ENCODE measurements around the gene PSD4. TPM values are rescaled to one million over a fixed set of nuclear protein-coding genes. Genes with fewer than 3 reads are reported as not detected.

The PSD4 gene
- total and polyA plus RNA-seq, 2 experiments from 2014 or later: 15.1 to 26.5 TPM

- peak; percentile 60 for DNase-seq (ENCODE audit: low spot score)
- Histone ChIP-seq H3K4me3 (no peak overlapping the region), H3K27ac (peak overlapping the region; percentile 85), H4K20me1 (ENCODE audit: insufficient read depth, poor library complexity, severe bottlenecking) (no peaks in the 10 kb centered on the region), H3K4me1 (ENCODE audit: insufficient read depth) (peaks cover 16% of the 10 kb centered on the region), H2AFZ (no peak overlapping the region), H3K9me3 (ENCODE audit: low read depth) (no peaks in the 10 kb centered on the region), H3K27me3 (no peaks in the 10 kb centered on the region), H3K79me2 (no peaks in the 10 kb centered on the region), H3K36me3 (replicated peaks; ENCODE audit: insufficient read depth, low read depth) (no peaks in the 10 kb centered on the region), H3K4me2 (peak overlapping the region; percentile 17), H3K9me2 (replicated peaks; ENCODE audit: insufficient read depth) (no peaks in the 10 kb centered on the region)
- TF ChIP-seq CTCF (IDR thresholded peaks at IDR 0.05; ENCODE audit: poor library complexity) (no peak), EZH2 (IDR thresholded peaks at IDR 0.05; ENCODE audit: borderline replicate concordance) (no peak), EZH2phosphoT487 (IDR thresholded peaks at IDR 0.05; ENCODE audit: low read depth, severe bottlenecking, unreplicated experiment) (no peak)
- WGBS (ENCODE audit: low lambda C conversion rate, missing lambda C conversion rate): 53% methylated on average over 15 of the region's 15 CpGs
Measured at GRCh38 chr2:113240150-113240914, 66.6 kb downstream of the PSD4 start.

DNA sequence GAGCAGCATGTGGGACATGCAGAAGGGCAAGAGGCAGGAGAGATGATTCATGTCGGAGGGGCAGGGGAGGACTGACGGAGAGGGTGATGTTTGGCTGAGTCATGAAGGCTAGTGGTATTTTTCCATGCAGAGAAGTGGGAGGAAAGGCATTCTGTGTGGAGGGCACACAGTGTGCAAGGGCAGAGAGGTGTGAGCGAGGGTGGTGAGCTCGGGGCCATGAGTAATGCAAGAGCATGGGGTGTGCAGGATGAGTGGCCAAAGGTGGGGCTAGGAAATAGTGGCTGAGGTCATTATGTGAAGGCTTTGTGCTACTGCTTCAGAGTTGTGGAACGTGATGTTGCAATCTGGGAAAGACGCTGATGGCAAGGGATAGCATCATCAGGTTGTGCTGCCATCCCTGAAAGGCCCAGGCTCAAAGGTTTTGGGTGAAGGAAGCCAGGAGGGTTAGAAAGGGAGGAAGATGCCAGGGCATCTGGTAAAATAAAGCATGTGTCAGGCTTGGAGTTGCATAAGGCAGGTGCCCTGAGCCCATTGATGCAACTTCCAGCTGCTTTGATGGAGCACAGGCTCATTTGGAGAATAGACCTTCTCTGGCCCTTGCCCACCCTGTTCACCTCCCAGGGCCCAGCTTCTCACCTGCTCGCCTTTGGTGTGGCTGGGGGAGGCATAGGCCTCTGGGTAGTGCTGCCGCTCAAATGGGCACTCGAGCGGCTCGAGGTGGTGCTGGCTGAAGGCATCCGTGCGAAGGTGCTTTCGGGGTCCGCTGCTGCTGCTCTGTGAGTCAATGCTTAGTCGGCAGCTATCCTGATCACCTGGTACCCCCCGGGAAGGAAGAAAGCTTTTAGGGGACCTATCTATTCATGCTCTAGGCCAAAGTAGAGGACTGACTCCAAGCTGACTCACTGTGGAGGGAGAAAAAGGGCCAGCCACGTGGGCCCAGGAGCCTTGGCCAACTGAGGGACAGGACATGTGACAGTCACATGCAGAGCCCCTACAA, 67.4 kb downstream of the PSD4 start:
- Histone ChIP-seq H3K4me2 (no peak overlapping the region), H3K36me3 (replicated peaks; ENCODE audit: insufficient read depth, low read depth) (no peaks in the 10 kb centered on the region), H2AFZ (no peak overlapping the region), H3K27ac (peak overlapping the region; percentile 91), H3K4me1 (ENCODE audit: insufficient read depth) (peaks cover 16% of the 10 kb centered on the region), H3K27me3 (no peaks in the 10 kb centered on the region), H3K9me3 (ENCODE audit: low read depth) (no peaks in the 10 kb centered on the region), H3K79me2 (no peaks in the 10 kb centered on the region), H3K4me3 (no peak overlapping the region), H3K9me2 (replicated peaks; ENCODE audit: insufficient read depth) (no peaks in the 10 kb centered on the region), H4K20me1 (ENCODE audit: insufficient read depth, poor library complexity, severe bottlenecking) (no peaks in the 10 kb centered on the region)
- DNase-seq (ENCODE audit: low spot score): peak; percentile 90
- 70% methylated on average over 18 of the region's 18 CpGs for WGBS (ENCODE audit: low lambda C conversion rate, missing lambda C conversion rate)
- TF ChIP-seq EZH2 (IDR thresholded peaks at IDR 0.05; ENCODE audit: borderline replicate concordance) (no peak), EZH2phosphoT487 (IDR thresholded peaks at IDR 0.05; ENCODE audit: low read depth, severe bottlenecking, unreplicated experiment) (no peak), CTCF (IDR thresholded peaks at IDR 0.05; ENCODE audit: poor library complexity) (no peak)

- no peak for TF ChIP-seq EZH2 (IDR thresholded peaks at IDR 0.05; ENCODE audit: borderline replicate concordance)
- no peak for TF ChIP-seq EZH2phosphoT487 (IDR thresholded peaks at IDR 0.05; ENCODE audit: low read depth, severe bottlenecking, unreplicated experiment)
- TF ChIP-seq CTCF (IDR thresholded peaks at IDR 0.05; ENCODE audit: poor library complexity): no peak
- WGBS (ENCODE audit: low lambda C conversion rate, missing lambda C conversion rate): 91% methylated on average over 6 of the region's 6 CpGs
- H3K4me2 ChIP-seq: no peak overlapping the region
- H3K4me1 ChIP-seq (ENCODE audit: insufficient read depth): peaks cover 16% of the 10 kb centered on the region
- no peaks in the 10 kb centered on the region for H3K79me2 ChIP-seq
- no peak overlapping the region for H2AFZ ChIP-seq
- H3K9me3 ChIP-seq (ENCODE audit: low read depth): no peaks in the 10 kb centered on the region
- no peaks in the 10 kb centered on the region for H3K9me2 ChIP-seq (replicated peaks; ENCODE audit: insufficient read depth)
- no peaks in the 10 kb centered on the region for H4K20me1 ChIP-seq (ENCODE audit: insufficient read depth, poor library complexity, severe bottlenecking)
- H3K4me3 ChIP-seq: no peak overlapping the region
- H3K27me3 ChIP-seq: no peaks in the 10 kb centered on the region
- no peaks in the 10 kb centered on the region for H3K36me3 ChIP-seq (replicated peaks; ENCODE audit: insufficient read depth, low read depth)
- H3K27ac ChIP-seq: no peak overlapping the region
- no peak for DNase-seq (ENCODE audit: low spot score)
Measured at GRCh38 chr2:113242327-113242726, 68.6 kb downstream of the PSD4 start.
